Right ventricle myocardium superior (tissue), 1 donor: Measurements from ENCODE around the gene ATP8A1. TPM values are rescaled to one million over a fixed set of nuclear protein-coding genes. Genes with fewer than 3 reads are reported as not detected.
"Not testable (repeated sequence)": the region's sequence is repeated elsewhere in the genome, so short reads cannot be mapped to it uniquely, and the experiment has no call there.

Source experiments
- ATAC-seq: fragments of 200-7000 bp; cut with Tn5 transposase; one replicate; pipeline ENCODE4 v1.9.1; 2020; ENCODE audit warnings: mild to moderate bottlenecking; ENCODE audit not compliant: poor library complexity
- DNase-seq: peaks from one replicate; pipeline ENCODE4 v3.0.0-alpha.2; 2020
- intact Hi-C: fragments of 100-400 bp; cut with DNase I; formaldehyde crosslinking; loops from one replicate; pipeline ENCODE4 v1.11.2; 2022
- total RNA-seq: library from RNA; stranded (reverse); fragmentation: NEBNext Ultra II Directional; extraction: Animal tissue kit (Norgen Biotek cat#: 25700); gene quantifications from one replicate; pipeline ENCODE4 v1.2.1, GENCODE V29; 2021
- donor health status: DM: no; HTN: yes; CAD: no; lungs with severe emphysema.

The ATP8A1 gene
- total RNA-seq, 1 donor from 2014 or later = 19.3 TPM

GRCh38 chr4:42489095-42489494 is 167.8 kb downstream of the ATP8A1 start:
- intact Hi-C loops = no loop called here
- DNase-seq (no peak), ATAC-seq (no peak)

GRCh38 chr4:42488554-42488953 is 168.4 kb downstream of the ATP8A1 start:
- intact Hi-C loops = no loop called here
- DNase-seq (no peak), ATAC-seq (no peak)

- DNase-seq (no peak), ATAC-seq (no peak)
- intact Hi-C loops = no loop called here
Measured at GRCh38 chr4:42488114-42488513, 168.8 kb downstream of the ATP8A1 start.

GRCh38 chr4:42487230-42487629 is 169.7 kb downstream of the ATP8A1 start:
- ATAC-seq = no peak
- intact Hi-C loops = no loop called here
- no peak for DNase-seq

- DNase-seq, ATAC-seq, intact Hi-C loops: not testable (repeated sequence)
Measured at GRCh38 chr4:42486156-42486555, 170.7 kb downstream of the ATP8A1 start.

GRCh38 chr4:42484630-42485029 is 172.3 kb downstream of the ATP8A1 start:
- ATAC-seq (no peak), DNase-seq (no peak)
- intact Hi-C loops = no loop called here

GRCh38 chr4:42483426-42484379 is 173.2 kb downstream of the ATP8A1 start:
- no peak for DNase-seq
- peak; percentile 46 for ATAC-seq
- intact Hi-C loops = no loop called here

- DNase-seq (no peak), ATAC-seq (no peak)
- intact Hi-C loops = no loop called here
Measured at GRCh38 chr4:42482516-42483327, 174.2 kb downstream of the ATP8A1 start.

GRCh38 chr4:42480717-42481116 is 176.2 kb downstream of the ATP8A1 start:
- no peak for ATAC-seq
- intact Hi-C loops = no loop called here
- DNase-seq = no peak

GRCh38 chr4:42480281-42480680 is 176.6 kb downstream of the ATP8A1 start:
- no peak for ATAC-seq

GRCh38 chr4:42478946-42479345 is 178.0 kb downstream of the ATP8A1 start:
- ATAC-seq (no peak), DNase-seq (no peak)
- intact Hi-C loops = no loop called here

More at GRCh38 chr4:42480281-42480680, 176.6 kb downstream of the ATP8A1 start:
- intact Hi-C loops = no loop called here
- DNase-seq = no peak

GRCh38 chr4:42478509-42478908 is 178.4 kb downstream of the ATP8A1 start:
- intact Hi-C loops = no loop called here
- DNase-seq (no peak), ATAC-seq (no peak)

GRCh38 chr4:42474406-42474805 is 182.5 kb downstream of the ATP8A1 start:
- DNase-seq (no peak), ATAC-seq (no peak)
- intact Hi-C loops = no loop called here

- DNase-seq = no peak
- no peak for ATAC-seq
- intact Hi-C loops = no loop called here
Measured at GRCh38 chr4:42473071-42473684, 183.7 kb downstream of the ATP8A1 start.

GRCh38 chr4:42471896-42472295 is 185.0 kb downstream of the ATP8A1 start:
- ATAC-seq (no peak), DNase-seq (no peak)
- intact Hi-C loops = no loop called here

- DNase-seq = no peak
- ATAC-seq = no peak
- intact Hi-C loops = no loop called here
Measured at GRCh38 chr4:42470023-42470422, 186.9 kb downstream of the ATP8A1 start.

- not testable (repeated sequence) for ATAC-seq
Measured at GRCh38 chr4:42467777-42468176, 189.1 kb downstream of the ATP8A1 start.

GRCh38 chr4:42466273-42466844 is 190.5 kb downstream of the ATP8A1 start:
- DNase-seq (no peak), ATAC-seq (no peak)
- intact Hi-C loops = no loop called here

More at GRCh38 chr4:42467777-42468176, 189.1 kb downstream of the ATP8A1 start:
- DNase-seq, intact Hi-C loops: not testable (repeated sequence)
